Neural progenitor cell (in vitro differentiated cells): Measurements from ENCODE around the gene COLEC12. TPM values are rescaled to one million over a fixed set of nuclear protein-coding genes. Genes with fewer than 3 reads are reported as not detected.

Experiments
- DNase-seq: peaks from one replicate; pipeline ENCODE4 v3.0.0-alpha.2; 2016; ENCODE audit warnings: low spot score
- H2AFZ ChIP-seq: fragments of 200-600 bp; sonication (generic); replicated peaks from 2 replicates; pipeline ENCODE4 v1.6.1; 2016; ENCODE audit warnings: antibody characterized with exemption
- H3F3A ChIP-seq: fragments of 200-600 bp; sonication (generic); 2 replicates; pipeline ENCODE4 v1.6.1; 2016; ENCODE audit warnings: antibody characterized with exemption, low read depth
- H3K27ac ChIP-seq: fragments of 200-600 bp; sonication (generic); 2 replicates; pipeline ENCODE4 v1.5.1; 2016; ENCODE audit warnings: mild to moderate bottlenecking
- H3K27me3 ChIP-seq: fragments of 200-600 bp; sonication (generic); 2 replicates; pipeline ENCODE4 v1.6.1; 2016; ENCODE audit warnings: mild to moderate bottlenecking, moderate library complexity
- H3K36me3 ChIP-seq: fragments of 200-600 bp; sonication (generic); 2 replicates; pipeline ENCODE4 v1.5.1; 2016
- H3K4me1 ChIP-seq: fragments of 200-600 bp; sonication (generic); 2 replicates; pipeline ENCODE4 v1.6.1; 2016; ENCODE audit warnings: mixed run types
- H3K4me2 ChIP-seq: fragments of 200-600 bp; sonication (generic); 2 replicates; pipeline ENCODE4 v1.6.1; 2016
- H3K4me3 ChIP-seq: fragments of 200-600 bp; sonication (generic); 2 replicates; pipeline ENCODE4 v1.5.1; 2016
- H3K79me2 ChIP-seq: fragments of 200-600 bp; sonication (generic); 2 replicates; pipeline ENCODE4 v1.6.1; 2016; ENCODE audit warnings: low read depth
- H3K9ac ChIP-seq: fragments of 200-600 bp; sonication (generic); 2 replicates; pipeline ENCODE4 v1.6.1; 2016
- H3K9me3 ChIP-seq: fragments of 200-600 bp; sonication (generic); 2 replicates; pipeline ENCODE4 v1.5.1; 2016; ENCODE audit warnings: low read depth
- H4K20me1 ChIP-seq: fragments of 200-600 bp; sonication (generic); 2 replicates; pipeline ENCODE4 v1.6.1; 2016; ENCODE audit warnings: low read depth
- H3K27ac Mint-ChIP-seq: 3 replicates; pipeline ENCODE4 v1.8.0; 2021; ENCODE audit warnings: mixed read lengths
- H3K27me3 Mint-ChIP-seq: 2 replicates; pipeline ENCODE4 v1.8.0; 2022; ENCODE audit warnings: low read depth, mild to moderate bottlenecking, inconsistent platforms, moderate library complexity, mixed read lengths; ENCODE audit not compliant: insufficient read depth
- H3K36me3 Mint-ChIP-seq: 3 replicates; pipeline ENCODE4 v1.8.0; 2021; ENCODE audit warnings: mixed read lengths
- H3K4me1 Mint-ChIP-seq: 3 replicates; pipeline ENCODE4 v1.8.0; 2021; ENCODE audit warnings: mixed read lengths
- H3K4me3 Mint-ChIP-seq: 3 replicates; pipeline ENCODE4 v1.8.0; 2021; ENCODE audit warnings: mild to moderate bottlenecking, moderate library complexity, mixed read lengths
- H3K9me3 Mint-ChIP-seq: 3 replicates; pipeline ENCODE4 v1.8.0; 2020; ENCODE audit warnings: mixed read lengths
- EZH2 ChIP-seq: fragments of 200-600 bp; sonication (generic); IDR thresholded peaks from 2 replicates; pipeline ENCODE4 v1.6.1; 2017; ENCODE audit warnings: antibody characterized with exemption, mild to moderate bottlenecking, moderate library complexity
- EZH2phosphoT487 ChIP-seq: fragments of 200-600 bp; sonication (generic); IDR thresholded peaks from 2 replicates; pipeline ENCODE4 v1.6.1; 2017; ENCODE audit warnings: antibody characterized with exemption
- total RNA-seq: library from RNA; depleted of rRNA; stranded (reverse); fragments of >200 nt; gene quantifications from 2 replicates; pipeline ENCODE4 v1.2.3, GENCODE V29; 2015; ENCODE audit warnings: low replicate concordance
- TF ChIP-seq, protein P1 (sequence below): fragments of 200-600 bp; sonication (generic); IDR thresholded peaks from 2 replicates; pipeline ENCODE4 v1.5.1; 2017; ENCODE audit warnings: antibody characterized with exemption, mild to moderate bottlenecking

COLEC12 gene
- total RNA-seq, 1 donor from 2014 or later, result 2.0 TPM

DNA sequence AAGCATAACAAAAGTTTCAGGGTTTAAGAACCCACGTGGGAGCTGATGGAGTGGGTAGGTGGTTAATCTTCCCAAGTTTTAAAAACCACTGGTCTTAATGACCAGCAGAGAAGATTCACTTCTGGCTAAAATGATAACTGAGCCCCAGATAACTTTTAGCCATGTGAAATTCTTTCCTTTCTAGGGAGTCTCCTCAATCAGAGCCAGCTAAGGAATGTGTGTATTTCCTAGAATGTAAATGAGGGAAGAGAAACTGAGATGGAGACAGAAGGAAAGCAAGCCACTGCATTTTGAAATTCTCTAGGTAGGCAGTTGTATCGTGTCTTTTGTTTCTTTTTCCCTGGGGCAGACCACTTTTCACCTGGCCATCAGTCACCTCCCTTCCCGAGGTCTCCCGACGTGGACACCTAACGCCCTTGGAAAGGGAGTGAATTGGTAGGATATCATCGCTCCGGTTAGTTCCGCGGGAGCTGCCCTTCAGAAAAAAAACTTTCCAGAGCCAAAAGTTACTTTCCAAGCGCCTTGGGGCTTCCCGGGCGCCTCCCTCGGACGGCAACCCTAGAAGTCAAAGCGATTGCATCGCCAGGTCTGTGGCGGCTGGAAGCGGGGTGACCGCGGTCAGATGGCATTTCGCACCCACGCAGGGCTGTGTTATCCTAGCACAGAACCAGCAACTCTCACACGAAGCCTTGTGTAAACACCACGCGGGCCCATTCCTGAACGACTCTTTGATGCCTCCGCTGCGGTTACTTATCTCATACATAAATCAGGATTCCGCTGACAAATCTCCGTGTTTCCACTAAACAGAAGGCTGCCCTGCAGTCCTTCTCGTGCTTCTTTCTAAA, 1.3 kb downstream of the COLEC12 start:
- peaks cover 19% of the 10 kb centered on the region for H3K27me3 Mint-ChIP-seq
- H3K36me3 ChIP-seq, result no peaks in the 10 kb centered on the region
- no peaks in the 10 kb centered on the region for H3K79me2 ChIP-seq
- peaks cover 13% of the 10 kb centered on the region for H3F3A ChIP-seq
- H3K4me1 Mint-ChIP-seq, result peaks cover 34% of the 10 kb centered on the region
- H2AFZ ChIP-seq, result no peak overlapping the region
- H3K4me1 ChIP-seq, result peaks cover 18% of the 10 kb centered on the region
- TF ChIP-seq, protein P1, sequence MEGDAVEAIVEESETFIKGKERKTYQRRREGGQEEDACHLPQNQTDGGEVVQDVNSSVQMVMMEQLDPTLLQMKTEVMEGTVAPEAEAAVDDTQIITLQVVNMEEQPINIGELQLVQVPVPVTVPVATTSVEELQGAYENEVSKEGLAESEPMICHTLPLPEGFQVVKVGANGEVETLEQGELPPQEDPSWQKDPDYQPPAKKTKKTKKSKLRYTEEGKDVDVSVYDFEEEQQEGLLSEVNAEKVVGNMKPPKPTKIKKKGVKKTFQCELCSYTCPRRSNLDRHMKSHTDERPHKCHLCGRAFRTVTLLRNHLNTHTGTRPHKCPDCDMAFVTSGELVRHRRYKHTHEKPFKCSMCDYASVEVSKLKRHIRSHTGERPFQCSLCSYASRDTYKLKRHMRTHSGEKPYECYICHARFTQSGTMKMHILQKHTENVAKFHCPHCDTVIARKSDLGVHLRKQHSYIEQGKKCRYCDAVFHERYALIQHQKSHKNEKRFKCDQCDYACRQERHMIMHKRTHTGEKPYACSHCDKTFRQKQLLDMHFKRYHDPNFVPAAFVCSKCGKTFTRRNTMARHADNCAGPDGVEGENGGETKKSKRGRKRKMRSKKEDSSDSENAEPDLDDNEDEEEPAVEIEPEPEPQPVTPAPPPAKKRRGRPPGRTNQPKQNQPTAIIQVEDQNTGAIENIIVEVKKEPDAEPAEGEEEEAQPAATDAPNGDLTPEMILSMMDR, result no peak
- TF ChIP-seq EZH2phosphoT487 (peak; percentile 82), EZH2 (no peak)
- peak; percentile 33 for DNase-seq
- peak overlapping the region; percentile 92 for H3K4me2 ChIP-seq
- H4K20me1 ChIP-seq, result no peaks in the 10 kb centered on the region
- H3K27me3 ChIP-seq, result peaks cover 66% of the 10 kb centered on the region
- H3K27ac ChIP-seq, result no peak overlapping the region
- peak overlapping the region; percentile 92 for H3K4me3 Mint-ChIP-seq
- H3K36me3 Mint-ChIP-seq, result no peaks in the 10 kb centered on the region
- no peak overlapping the region for H3K9ac ChIP-seq
- H3K9me3 Mint-ChIP-seq, result no peaks in the 10 kb centered on the region
- peak overlapping the region; percentile 74 for H3K4me3 ChIP-seq
- no peaks in the 10 kb centered on the region for H3K9me3 ChIP-seq
- H3K27ac Mint-ChIP-seq, result no peak overlapping the region

DNA sequence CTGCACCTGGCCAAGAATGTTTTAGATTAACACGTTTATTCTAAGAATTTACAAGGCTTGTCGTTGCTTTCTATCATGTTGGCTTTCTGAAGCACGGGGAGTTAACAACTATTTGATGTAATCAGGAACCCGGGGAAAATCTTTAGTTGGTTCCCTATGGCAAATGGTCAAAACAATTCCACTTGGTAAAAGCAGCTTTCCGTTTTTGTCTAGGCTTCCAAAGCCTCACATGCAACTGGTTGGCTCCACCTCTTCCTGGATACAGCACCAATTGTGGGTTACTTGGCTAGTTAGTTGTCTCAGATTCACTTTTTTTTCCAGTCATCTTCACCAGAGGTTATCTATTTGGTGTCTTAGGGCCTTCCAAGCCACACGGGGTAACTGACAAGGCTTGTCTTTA, 2.8 kb downstream of the COLEC12 start:
- Histone ChIP-seq H3K79me2 (no peaks in the 10 kb centered on the region), H3K27ac (no peak overlapping the region)

DNA sequence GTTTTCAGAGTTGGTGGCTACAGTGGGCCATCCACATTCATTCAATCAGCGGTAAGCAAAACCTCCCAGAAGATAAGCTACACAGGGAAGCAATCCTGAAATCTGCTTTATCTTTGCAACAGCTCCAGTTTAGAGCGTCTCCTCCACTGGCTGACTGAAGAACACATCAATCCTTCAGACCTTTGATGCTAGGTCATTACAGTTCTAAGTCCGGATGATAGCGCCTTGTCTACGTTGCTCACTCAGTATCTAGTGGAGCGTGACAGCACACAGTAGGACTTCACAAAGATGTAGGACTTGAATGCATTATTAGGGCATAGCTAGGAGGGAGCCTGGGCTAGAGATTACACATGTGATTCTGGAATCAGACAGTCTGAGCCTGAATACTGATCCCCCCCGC, 5.0 kb downstream of the COLEC12 start:
- H3K36me3 ChIP-seq, result no peaks in the 10 kb centered on the region
- H2AFZ ChIP-seq, result no peak overlapping the region
- Mint-ChIP-seq H3K4me3 (no peak overlapping the region), H3K27ac (no peak overlapping the region), H3K9me3 (no peaks in the 10 kb centered on the region), H3K27me3 (peaks cover 12% of the 10 kb centered on the region), H3K36me3 (no peaks in the 10 kb centered on the region), H3K4me1 (peaks cover 44% of the 10 kb centered on the region)
- H3K4me1 ChIP-seq, result peaks cover 16% of the 10 kb centered on the region
- H3K79me2 ChIP-seq, result no peaks in the 10 kb centered on the region
- no peak overlapping the region for H3K4me3 ChIP-seq
- no peak overlapping the region for H3K9ac ChIP-seq
- TF ChIP-seq, protein P1, result no peak
- TF ChIP-seq EZH2 (no peak), EZH2phosphoT487 (no peak)
- H3K27ac ChIP-seq, result no peak overlapping the region
- H4K20me1 ChIP-seq, result no peaks in the 10 kb centered on the region
- DNase-seq, result peak; percentile 11
- H3K9me3 ChIP-seq, result no peaks in the 10 kb centered on the region
- H3K27me3 ChIP-seq, result peaks cover 30% of the 10 kb centered on the region
- H3K4me2 ChIP-seq, result no peak overlapping the region
- H3F3A ChIP-seq, result peaks cover 5% of the 10 kb centered on the region

More for the DNA sequence above, 2.8 kb downstream of the COLEC12 start:
- Histone ChIP-seq H3K4me3 (no peak overlapping the region), H3F3A (peaks cover 13% of the 10 kb centered on the region), H3K27me3 (peaks cover 52% of the 10 kb centered on the region), H3K9me3 (no peaks in the 10 kb centered on the region), H3K4me1 (peaks cover 21% of the 10 kb centered on the region), H2AFZ (no peak overlapping the region), H3K36me3 (no peaks in the 10 kb centered on the region), H3K4me2 (no peak overlapping the region), H3K9ac (no peak overlapping the region), H4K20me1 (no peaks in the 10 kb centered on the region)
- Mint-ChIP-seq H3K4me3 (peak overlapping the region; percentile 4), H3K9me3 (no peaks in the 10 kb centered on the region), H3K4me1 (peaks cover 37% of the 10 kb centered on the region), H3K27me3 (peaks cover 14% of the 10 kb centered on the region), H3K27ac (no peak overlapping the region), H3K36me3 (no peaks in the 10 kb centered on the region)
- no peak for TF ChIP-seq EZH2phosphoT487
- DNase-seq, result no peak

DNA sequence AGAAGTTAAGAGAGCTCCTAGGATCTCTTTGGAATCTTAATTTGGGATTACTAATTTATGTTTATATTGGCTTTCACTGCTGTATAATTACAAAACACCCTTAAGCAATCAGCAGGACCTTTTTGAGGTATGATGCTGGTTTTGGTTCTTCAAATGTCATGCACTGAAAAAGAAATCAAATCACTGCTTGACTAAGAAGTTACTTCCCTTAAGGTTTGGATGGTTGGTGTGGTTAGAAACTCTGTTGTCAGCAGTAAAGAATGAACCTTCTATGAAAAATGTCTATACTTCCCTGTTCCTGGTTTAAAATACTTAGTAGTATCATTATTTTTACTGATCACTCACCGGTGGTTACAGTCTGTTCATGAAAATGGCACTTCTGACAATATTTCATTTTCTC, 5.5 kb downstream of the COLEC12 start:
- Histone ChIP-seq H3K79me2 (no peaks in the 10 kb centered on the region), H3F3A (peaks cover 5% of the 10 kb centered on the region), H3K4me3 (no peak overlapping the region), H3K9me3 (no peaks in the 10 kb centered on the region), H2AFZ (no peak overlapping the region), H3K36me3 (no peaks in the 10 kb centered on the region), H3K9ac (no peak overlapping the region), H3K4me2 (no peak overlapping the region), H3K27ac (no peak overlapping the region), H4K20me1 (no peaks in the 10 kb centered on the region), H3K27me3 (peaks cover 26% of the 10 kb centered on the region), H3K4me1 (peaks cover 16% of the 10 kb centered on the region)
- no peak overlapping the region for H3K27ac Mint-ChIP-seq
- H3K27me3 Mint-ChIP-seq, result peaks cover 11% of the 10 kb centered on the region
- DNase-seq, result no peak
- no peaks in the 10 kb centered on the region for H3K9me3 Mint-ChIP-seq
- no peaks in the 10 kb centered on the region for H3K36me3 Mint-ChIP-seq
- H3K4me1 Mint-ChIP-seq, result peaks cover 46% of the 10 kb centered on the region
- TF ChIP-seq EZH2, result no peak
- TF ChIP-seq, protein P1, result no peak
- no peak for TF ChIP-seq EZH2phosphoT487
- H3K4me3 Mint-ChIP-seq, result no peak overlapping the region
